HG02981 (cell line): ENCODE data around the gene ITGB7.

Source experiments
- ATAC-seq: cut with Tn5 transposase; IDR thresholded peaks from one replicate; pipeline ENCODE4 v1.9.1; 2021; ENCODE audit warnings: mild to moderate bottlenecking, moderate library complexity; ENCODE audit not compliant: unreplicated experiment

ITGB7 gene

GRCh38 chr12:53231671-53231920, 24.5 kb upstream of the ITGB7 start:
- no peak for ATAC-seq

- ATAC-seq, result no peak
Observed at GRCh38 chr12:53230108-53230845, 23.2 kb upstream of the ITGB7 start.

- no peak for ATAC-seq
Observed at GRCh38 chr12:53229454-53229853, 22.4 kb upstream of the ITGB7 start.

- no peak for ATAC-seq
Observed at GRCh38 chr12:53227836-53228235, 20.8 kb upstream of the ITGB7 start.

- ATAC-seq, result no peak
Observed at GRCh38 chr12:53227341-53227740, 20.3 kb upstream of the ITGB7 start.

GRCh38 chr12:53226815-53227214, 19.8 kb upstream of the ITGB7 start:
- no peak for ATAC-seq

- no peak for ATAC-seq
Observed at GRCh38 chr12:53225635-53226424, 18.8 kb upstream of the ITGB7 start.

GRCh38 chr12:53224897-53225634, 18.0 kb upstream of the ITGB7 start:
- no peak for ATAC-seq

- no peak for ATAC-seq
Observed at GRCh38 chr12:53224061-53224896, 17.2 kb upstream of the ITGB7 start.

- no peak for ATAC-seq
Observed at GRCh38 chr12:53223389-53224060, 16.5 kb upstream of the ITGB7 start.

GRCh38 chr12:53222806-53223261, 15.8 kb upstream of the ITGB7 start:
- ATAC-seq, result no peak

GRCh38 chr12:53222170-53222721, 15.2 kb upstream of the ITGB7 start:
- no peak for ATAC-seq

GRCh38 chr12:53221203-53222080, 14.4 kb upstream of the ITGB7 start:
- peak; percentile 22 for ATAC-seq

GRCh38 chr12:53220694-53221202, 13.7 kb upstream of the ITGB7 start:
- peak; percentile 54 for ATAC-seq

GRCh38 chr12:53219956-53220693, 13.1 kb upstream of the ITGB7 start:
- ATAC-seq, result peak; percentile 31

- ATAC-seq, result no peak
Observed at GRCh38 chr12:53219292-53219955, 12.4 kb upstream of the ITGB7 start.

- ATAC-seq, result no peak
Observed at GRCh38 chr12:53218551-53219291, 11.7 kb upstream of the ITGB7 start.
